Large intestine (tissue), 3 donors: Measurements from ENCODE around the gene SLC37A1. TPM values are rescaled to one million over a fixed set of nuclear protein-coding genes. Genes with fewer than 3 reads are reported as not detected.
A peak's percentile ranks its signal among the peaks of the same experiment; 100 is the strongest.

Source experiments
- DNase-seq, 2 donors: peaks; one replicate each; pipeline versions ENCODE4 v3.0.0 to v3.0.0-alpha.2; 2013
- H3K27ac ChIP-seq: one replicate; pipeline ENCODE4 v1.5.1; 2013; ENCODE audit warnings: low read length
- H3K27me3 ChIP-seq: 2 replicates; pipeline ENCODE4 v1.6.1; 2013; ENCODE audit warnings: low read length; ENCODE audit not compliant: control insufficient read depth, insufficient read depth
- H3K36me3 ChIP-seq: 2 replicates; pipeline ENCODE4 v1.6.1; 2013; ENCODE audit warnings: low read length; ENCODE audit not compliant: control insufficient read depth, insufficient read depth
- H3K4me1 ChIP-seq: one replicate; pipeline ENCODE4 v1.6.1; 2013; ENCODE audit warnings: low read length; ENCODE audit not compliant: control insufficient read depth, insufficient read depth
- H3K4me3 ChIP-seq: one replicate; pipeline ENCODE4 v1.5.1; 2013; ENCODE audit warnings: low read length
- H3K9me3 ChIP-seq: one replicate; pipeline ENCODE4 v1.6.1; 2013; ENCODE audit warnings: mild to moderate bottlenecking, low read depth, low read length, moderate library complexity; ENCODE audit not compliant: control insufficient read depth
- WGBS: methylation state at CpG from one replicate; pipeline ENCODE4 v1.1.5; 2013; ENCODE audit warnings: low lambda C conversion rate; ENCODE audit not compliant: insufficient coverage; 5-methylcytosine and 5-hydroxymethylcytosine counted together
- polyA plus RNA-seq: library from polyadenylated mRNA; unstranded; fragments of 120-200 nt; gene quantifications from one replicate; pipeline ENCODE4 v1.2.1, GENCODE V29; 2013

SLC37A1 gene
- polyA plus RNA-seq, 1 donor: 35.9 TPM

DNA sequence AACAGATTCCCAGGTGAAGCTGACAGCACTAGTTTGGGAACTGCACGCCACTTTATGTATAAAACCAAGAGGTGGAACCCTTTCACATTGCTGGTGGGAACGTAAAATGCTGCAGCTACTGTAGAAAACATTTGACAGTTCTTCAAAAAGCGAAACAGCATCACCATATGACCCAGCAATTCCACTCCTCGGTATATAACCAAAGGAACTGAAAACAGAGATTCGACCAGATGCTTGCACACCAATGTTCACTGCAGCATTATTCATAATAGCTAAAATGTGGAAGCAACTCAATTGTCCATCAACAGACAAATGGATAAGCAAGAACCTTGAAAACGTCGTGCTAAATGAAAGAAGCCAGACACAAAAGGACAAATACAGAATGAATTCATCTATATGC lies 35.1 kb upstream of the SLC37A1 start:
- Histone ChIP-seq H3K9me3 (peaks cover 3% of the 10 kb centered on the region), H3K27me3 (no peaks in the 10 kb centered on the region), H3K36me3 (no peaks in the 10 kb centered on the region), H3K4me1 (peaks cover 37% of the 10 kb centered on the region), H3K27ac (no peak overlapping the region), H3K4me3 (no peak overlapping the region)
- no peak for DNase-seq
- 80% methylated on average over 1 of the region's 7 CpGs for WGBS

DNA sequence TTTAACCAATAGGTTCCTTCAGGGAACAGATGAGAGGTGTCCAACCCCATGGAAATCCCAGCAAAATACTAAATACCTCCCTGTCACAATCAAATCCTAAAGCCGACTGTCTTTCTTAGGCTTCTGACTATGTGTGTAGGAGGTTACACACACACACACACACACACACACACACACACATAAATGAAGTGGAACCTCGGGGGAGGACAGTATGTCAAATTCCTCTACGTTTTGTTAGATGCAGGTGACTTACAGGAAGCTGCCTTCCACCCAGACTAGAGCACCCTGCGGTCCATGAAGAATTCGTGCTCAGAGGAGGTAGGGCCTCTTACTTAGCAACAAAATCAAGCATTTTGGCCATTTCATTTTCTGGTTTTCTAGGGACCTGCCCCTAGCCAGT lies 34.1 kb upstream of the SLC37A1 start:
- Histone ChIP-seq H3K9me3 (peaks cover 3% of the 10 kb centered on the region), H3K27me3 (no peaks in the 10 kb centered on the region), H3K4me1 (peaks cover 28% of the 10 kb centered on the region), H3K36me3 (no peaks in the 10 kb centered on the region), H3K27ac (no peak overlapping the region), H3K4me3 (no peak overlapping the region)
- no peak for DNase-seq
- no CpG with 5 or more reads among the region's 5 CpGs for WGBS

DNA sequence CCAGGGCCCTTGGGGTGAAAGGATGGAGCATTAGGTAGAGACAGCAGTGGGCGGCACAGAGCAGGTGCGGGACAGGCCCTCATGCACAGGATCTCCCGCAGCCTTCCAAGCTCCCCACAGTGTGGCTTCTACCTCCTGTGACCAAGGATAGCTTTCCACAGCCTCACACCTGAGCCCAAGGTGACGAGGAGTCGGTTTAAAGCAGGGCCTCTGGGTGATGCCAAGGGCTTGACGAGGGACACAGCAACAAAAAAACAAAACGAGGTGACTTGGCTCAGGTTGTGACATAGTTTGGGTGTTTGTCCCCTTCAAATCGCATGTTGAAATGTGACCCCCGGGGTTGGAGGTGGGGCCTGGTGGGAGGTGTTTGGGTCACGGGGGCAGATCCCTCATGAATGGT lies 32.9 kb upstream of the SLC37A1 start:
- Histone ChIP-seq H3K27me3 (no peaks in the 10 kb centered on the region), H3K4me1 (peaks cover 18% of the 10 kb centered on the region), H3K36me3 (no peaks in the 10 kb centered on the region), H3K27ac (no peak overlapping the region), H3K4me3 (no peak overlapping the region), H3K9me3 (peaks cover under 1% of the 10 kb centered on the region)
- WGBS: 100% methylated on average over 4 of the region's 10 CpGs
- DNase-seq: no peak

DNA sequence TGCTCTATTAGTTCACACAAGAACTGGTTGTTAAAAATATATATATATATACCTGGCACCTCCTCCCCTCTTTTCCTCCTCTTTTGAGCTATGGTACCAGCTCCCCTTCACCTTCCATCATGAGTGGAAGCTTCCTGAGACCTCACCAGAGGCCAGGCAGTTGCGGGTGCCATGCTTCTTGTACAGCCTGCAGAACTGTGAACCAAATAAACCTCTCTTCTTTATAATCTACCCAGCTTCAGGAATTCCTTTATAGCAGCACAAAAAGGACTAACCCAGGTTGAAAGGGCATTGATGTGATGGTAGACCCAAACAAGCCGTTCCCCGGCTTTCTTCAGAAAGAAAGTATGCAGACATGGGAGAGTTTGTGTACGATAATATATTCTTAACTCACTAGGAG lies 32.5 kb upstream of the SLC37A1 start:
- no peaks in the 10 kb centered on the region for H3K36me3 ChIP-seq
- no peaks in the 10 kb centered on the region for H3K27me3 ChIP-seq
- no peaks in the 10 kb centered on the region for H3K9me3 ChIP-seq
- no peak overlapping the region for H3K4me3 ChIP-seq
- no CpG with 5 or more reads among the region's 4 CpGs for WGBS
- no peak for DNase-seq
- H3K4me1 ChIP-seq: peaks cover 14% of the 10 kb centered on the region
- no peak overlapping the region for H3K27ac ChIP-seq

DNA sequence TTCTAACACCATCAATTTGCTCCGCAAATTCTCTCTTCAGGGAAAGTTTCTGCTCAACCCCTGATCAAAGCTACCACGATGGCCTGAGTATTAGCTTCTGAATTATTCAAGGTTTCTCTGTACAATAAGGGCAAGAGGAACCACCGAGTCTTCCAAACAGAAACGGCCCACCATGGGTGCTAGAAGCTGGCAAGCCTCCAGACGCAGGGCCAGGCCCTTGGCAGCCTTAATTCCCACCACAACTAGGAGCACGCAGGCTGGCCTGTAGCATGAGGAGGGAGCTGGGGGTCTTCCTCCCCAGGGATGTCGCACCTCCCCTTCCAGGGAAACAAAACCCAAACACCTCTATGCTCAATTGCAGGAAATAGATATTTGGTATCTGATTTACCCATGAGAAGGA lies 28.7 kb upstream of the SLC37A1 start:
- H3K4me3 ChIP-seq: no peak overlapping the region
- no peaks in the 10 kb centered on the region for H3K36me3 ChIP-seq
- no peak overlapping the region for H3K27ac ChIP-seq
- peaks cover 6% of the 10 kb centered on the region for H3K9me3 ChIP-seq
- no peak for DNase-seq
- 100% methylated on average over 1 of the region's 7 CpGs for WGBS
- no peaks in the 10 kb centered on the region for H3K27me3 ChIP-seq
- peaks cover 10% of the 10 kb centered on the region for H3K4me1 ChIP-seq

DNA sequence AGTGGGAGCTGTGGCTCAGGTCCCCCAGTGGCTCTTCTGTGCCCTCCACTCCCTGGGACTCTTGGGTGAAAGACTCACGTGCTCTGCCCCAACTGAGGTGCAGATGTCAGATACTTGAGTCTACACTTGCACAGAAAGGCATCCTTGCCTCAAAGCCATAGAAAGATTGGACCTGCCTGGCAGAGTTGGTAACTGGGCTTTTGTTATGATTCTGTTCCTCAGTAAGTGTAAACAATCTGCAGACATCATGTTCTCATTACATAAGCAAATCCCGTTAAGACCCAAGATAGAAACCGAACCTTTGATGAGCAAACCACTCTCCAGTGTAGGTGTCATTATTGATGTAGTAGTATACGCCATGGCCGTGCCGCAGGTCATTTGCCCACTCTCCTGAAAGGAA lies 27.6 kb upstream of the SLC37A1 start:
- WGBS: no CpG with 5 or more reads among the region's 6 CpGs
- no peaks in the 10 kb centered on the region for H3K36me3 ChIP-seq
- H3K27me3 ChIP-seq: no peaks in the 10 kb centered on the region
- peaks cover 6% of the 10 kb centered on the region for H3K9me3 ChIP-seq
- no peak overlapping the region for H3K4me3 ChIP-seq
- no peak overlapping the region for H3K27ac ChIP-seq
- peaks cover 19% of the 10 kb centered on the region for H3K4me1 ChIP-seq
- DNase-seq: no peak

DNA sequence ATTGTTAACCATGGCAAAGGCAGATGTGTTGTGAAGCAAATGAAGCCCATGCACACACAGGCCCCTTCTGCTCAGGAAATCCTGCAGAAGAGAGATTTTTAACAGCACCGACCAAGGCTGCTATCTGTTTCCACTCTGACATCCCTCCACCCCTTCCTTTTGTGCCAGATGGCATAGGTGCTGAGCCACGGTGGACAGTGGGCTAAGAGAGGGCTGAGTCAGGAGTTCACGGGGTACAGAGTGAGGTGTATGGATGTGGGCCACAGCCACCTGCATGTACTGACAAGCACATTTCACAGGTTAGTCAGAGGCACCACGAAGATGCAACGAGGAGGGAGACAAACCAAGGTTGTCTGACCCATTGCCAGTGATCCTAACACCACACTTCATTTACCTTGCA lies 27.1 kb upstream of the SLC37A1 start:
- H3K4me3 ChIP-seq: no peak overlapping the region
- WGBS: no CpG with 5 or more reads among the region's 5 CpGs
- H3K9me3 ChIP-seq: peaks cover 6% of the 10 kb centered on the region
- H3K27ac ChIP-seq: no peak overlapping the region
- no peaks in the 10 kb centered on the region for H3K36me3 ChIP-seq
- no peaks in the 10 kb centered on the region for H3K27me3 ChIP-seq
- no peak for DNase-seq
- H3K4me1 ChIP-seq: peaks cover 21% of the 10 kb centered on the region

DNA sequence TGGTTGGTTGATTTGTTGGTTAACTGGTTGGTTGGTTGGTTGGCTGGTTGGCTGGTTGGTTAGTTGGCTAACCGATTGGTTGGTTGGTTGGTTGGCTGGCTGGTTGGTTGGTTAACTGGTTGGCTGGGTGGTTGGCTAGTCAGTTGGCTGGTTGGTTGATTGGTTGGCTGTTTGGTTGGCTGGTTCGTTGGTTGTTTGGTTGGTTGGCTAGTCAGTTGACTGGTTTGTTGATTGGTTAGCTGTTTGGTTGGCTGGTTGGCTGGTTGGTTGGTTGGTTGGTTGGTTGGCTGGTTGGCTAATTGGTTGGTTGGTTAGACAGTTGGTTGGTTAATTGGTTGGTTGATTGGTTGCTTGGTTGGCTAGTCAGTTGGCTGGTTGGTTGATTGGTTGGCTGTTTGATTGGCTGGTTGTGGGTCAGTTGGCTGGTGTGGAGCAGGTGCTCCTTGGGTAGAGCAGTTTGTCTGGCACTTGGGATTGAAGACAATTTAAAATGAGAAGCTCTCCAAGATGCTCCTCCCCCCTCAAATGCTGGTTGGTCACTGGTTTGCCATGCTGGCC lies 24.6 kb upstream of the SLC37A1 start:
- H3K9me3 ChIP-seq: peaks cover 6% of the 10 kb centered on the region
- WGBS: no CpG with 5 or more reads among the region's 2 CpGs
- no peaks in the 10 kb centered on the region for H3K27me3 ChIP-seq
- H3K27ac ChIP-seq: no peak overlapping the region
- no peak overlapping the region for H3K4me3 ChIP-seq
- no peak for DNase-seq
- H3K36me3 ChIP-seq: no peaks in the 10 kb centered on the region
- peaks cover 36% of the 10 kb centered on the region for H3K4me1 ChIP-seq

DNA sequence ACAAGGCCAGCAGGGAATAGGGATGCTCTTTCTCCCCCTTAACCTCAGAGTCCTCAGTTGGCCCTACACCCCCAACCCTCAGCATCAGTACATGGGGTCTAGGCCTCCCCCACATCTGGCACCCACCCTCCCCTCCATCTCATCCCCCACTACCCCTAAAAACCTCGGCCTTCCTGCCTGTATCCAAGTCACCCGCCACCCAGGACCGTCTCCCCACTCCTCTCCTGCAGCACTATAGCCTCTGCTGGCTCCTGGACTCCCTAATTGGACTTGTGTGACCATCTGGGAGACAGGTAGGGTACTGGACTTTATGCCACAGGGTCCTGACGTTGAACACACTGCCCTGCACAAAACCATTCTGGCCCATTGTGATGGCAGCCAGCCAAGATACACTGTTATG lies 23.7 kb upstream of the SLC37A1 start:
- Histone ChIP-seq H3K9me3 (peaks cover 6% of the 10 kb centered on the region), H3K4me3 (no peak overlapping the region), H3K36me3 (no peaks in the 10 kb centered on the region), H3K27me3 (no peaks in the 10 kb centered on the region), H3K4me1 (peaks cover 38% of the 10 kb centered on the region), H3K27ac (peak overlapping the region; percentile 83)
- DNase-seq: no peak
- no CpG with 5 or more reads among the region's 4 CpGs for WGBS

DNA sequence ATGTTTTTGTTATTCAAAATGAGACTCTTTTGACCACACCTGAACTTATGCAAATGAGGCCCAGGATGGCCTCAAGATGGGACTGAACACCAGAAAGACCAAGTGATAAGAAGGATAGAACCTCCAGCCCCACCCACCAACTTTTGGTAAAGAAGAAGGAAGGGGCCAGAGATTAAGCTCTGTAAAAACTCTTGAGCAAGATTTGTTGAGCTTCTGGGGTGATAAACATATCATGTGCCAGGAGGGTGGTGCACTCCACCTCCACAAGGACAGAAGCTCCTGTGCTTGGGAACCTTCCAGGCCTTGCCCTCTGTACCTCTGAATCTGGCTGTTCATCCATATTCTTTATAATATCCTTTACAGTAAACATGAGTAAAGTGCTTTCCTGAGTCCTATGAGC lies 22.9 kb upstream of the SLC37A1 start:
- peak overlapping the region; percentile 83 for H3K27ac ChIP-seq
- peaks cover 45% of the 10 kb centered on the region for H3K4me1 ChIP-seq
- H3K9me3 ChIP-seq: peaks cover 6% of the 10 kb centered on the region
- H3K4me3 ChIP-seq: no peak overlapping the region
- no peaks in the 10 kb centered on the region for H3K27me3 ChIP-seq
- H3K36me3 ChIP-seq: no peaks in the 10 kb centered on the region
- peak; percentile 89 to 95 for DNase-seq

DNA sequence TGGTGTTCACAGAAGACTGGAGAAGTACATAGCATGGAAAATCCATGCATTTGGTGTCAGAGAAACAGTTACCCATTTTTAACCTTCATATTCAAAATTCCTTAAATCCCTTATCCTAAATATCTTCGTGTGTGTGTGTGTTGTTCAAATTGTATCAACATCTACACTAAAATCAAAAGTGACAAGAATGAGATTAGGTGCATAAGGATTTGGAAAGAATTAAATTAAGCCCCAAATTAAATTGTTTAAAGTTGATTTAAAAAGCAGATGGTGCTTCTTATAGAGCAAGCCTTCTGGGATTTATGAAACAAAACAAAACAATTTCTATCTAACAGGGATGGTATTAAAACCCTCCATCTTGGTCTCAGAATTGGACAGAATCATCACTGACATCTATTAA lies 22.3 kb upstream of the SLC37A1 start:
- Histone ChIP-seq H3K27ac (peak overlapping the region; percentile 83), H3K9me3 (peaks cover 6% of the 10 kb centered on the region), H3K27me3 (no peaks in the 10 kb centered on the region), H3K36me3 (no peaks in the 10 kb centered on the region), H3K4me1 (peaks cover 45% of the 10 kb centered on the region), H3K4me3 (no peak overlapping the region)
- no CpG with 5 or more reads among the region's 1 CpG for WGBS
- no peak for DNase-seq
